Vagina (tissue), 2 donors: ENCODE measurements around the gene MOB3A. TPM values are rescaled to one million over a fixed set of nuclear protein-coding genes. Genes with fewer than 3 reads are reported as not detected.

Experiments
- DNase-seq, 2 donors: peaks; one replicate each; pipeline ENCODE4 v3.0.0-alpha.2; 2017; ENCODE audit errors: extremely low spot score in 2 of 2
- H3K27ac ChIP-seq: fragments of 200-600 bp; sonication (generic); one replicate; pipeline ENCODE4 v1.5.1; 2019
- H3K27me3 ChIP-seq: fragments of 200-600 bp; sonication (generic); one replicate; pipeline ENCODE4 v1.5.1; 2019
- H3K36me3 ChIP-seq, 2 donors: fragments of 200-600 bp; sonication (generic); one replicate each; pipeline ENCODE4 v1.5.1; 2017 to 2019
- H3K4me1 ChIP-seq: fragments of 200-600 bp; sonication (generic); one replicate; pipeline ENCODE4 v1.5.1; 2019
- H3K4me3 ChIP-seq, 2 donors: fragments of 200-600 bp; sonication (generic); 1 replicate in 1 of 2; 2 replicates in 1 of 2; pipeline ENCODE4 v1.5.1; 2016 to 2019
- H3K9me3 ChIP-seq: fragments of 200-600 bp; sonication (generic); one replicate; pipeline ENCODE4 v1.5.1; 2019
- POLR2A ChIP-seq, 2 donors: fragments of 450-650 bp; IDR thresholded peaks; one replicate each; pipeline ENCODE4 v1.6.1; 2017; ENCODE audit warnings: antibody characterized with exemption in 2 of 2, mild to moderate bottlenecking in 2 of 2, moderate library complexity in 2 of 2
- POLR2AphosphoS5 ChIP-seq, 2 donors: sonication (generic); formaldehyde crosslinking; IDR thresholded peaks; one replicate each; pipeline ENCODE4 v1.9.0; 2017; ENCODE audit warnings: antibody characterized with exemption in 2 of 2, mild to moderate bottlenecking in 2 of 2, low read depth in 1 of 2; ENCODE audit not compliant: insufficient read depth in 1 of 2
- intact Hi-C: fragments of 100-400 bp; cut with DNase I; formaldehyde crosslinking; loops from one replicate; pipeline ENCODE4 v1.15.1; 2023
- total RNA-seq: library from RNA; depleted of rRNA; stranded (reverse); fragments of >200 nt; gene quantifications from one replicate; pipeline ENCODE4 v1.2.3, GENCODE V29; 2016
- TF ChIP-seq, protein P1 (sequence below), 3 experiments: fragments of 450-650 bp in 2 of 3; fragments of 200-600 bp in 1 of 3; sonication (generic) in 1 of 3; IDR thresholded peaks; one replicate each; pipeline ENCODE4 v1.5.1; 2017 to 2019; ENCODE audit warnings: antibody characterized with exemption in 3 of 3, mild to moderate bottlenecking in 2 of 3, moderate library complexity in 2 of 3

The MOB3A gene
- total RNA-seq, 1 donor from 2014 or later: 50.6 TPM

DNA sequence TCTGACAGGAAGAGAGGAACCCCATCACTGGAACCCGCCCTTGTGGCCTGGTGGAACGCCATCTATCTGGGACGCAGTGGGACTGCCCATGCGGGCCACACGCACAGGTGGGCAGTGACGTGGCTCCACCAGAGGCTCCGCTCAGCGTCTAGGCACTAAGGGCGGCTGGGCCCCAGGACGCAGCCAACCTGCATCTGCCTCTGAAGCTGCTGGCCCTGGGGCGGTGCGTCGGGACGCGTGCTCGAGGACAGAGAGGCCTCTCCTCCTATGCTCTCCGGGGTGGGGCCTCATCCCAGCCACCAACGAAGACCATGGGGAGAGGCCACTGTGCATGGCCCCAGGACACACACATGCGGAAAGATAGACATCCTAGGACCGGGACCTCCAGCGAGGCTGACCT is 18.7 kb upstream of the MOB3A start:
- H3K4me1 ChIP-seq: no peaks in the 10 kb centered on the region
- intact Hi-C loops: no loop called here
- no peak overlapping the region for H3K4me3 ChIP-seq
- no peak for TF ChIP-seq POLR2A (IDR thresholded peaks at IDR 0.05)
- no peak for TF ChIP-seq POLR2AphosphoS5 (IDR thresholded peaks at IDR 0.05; ENCODE audit: insufficient read depth in 1 of 2, low read depth in 1 of 2)
- TF ChIP-seq, protein P1, sequence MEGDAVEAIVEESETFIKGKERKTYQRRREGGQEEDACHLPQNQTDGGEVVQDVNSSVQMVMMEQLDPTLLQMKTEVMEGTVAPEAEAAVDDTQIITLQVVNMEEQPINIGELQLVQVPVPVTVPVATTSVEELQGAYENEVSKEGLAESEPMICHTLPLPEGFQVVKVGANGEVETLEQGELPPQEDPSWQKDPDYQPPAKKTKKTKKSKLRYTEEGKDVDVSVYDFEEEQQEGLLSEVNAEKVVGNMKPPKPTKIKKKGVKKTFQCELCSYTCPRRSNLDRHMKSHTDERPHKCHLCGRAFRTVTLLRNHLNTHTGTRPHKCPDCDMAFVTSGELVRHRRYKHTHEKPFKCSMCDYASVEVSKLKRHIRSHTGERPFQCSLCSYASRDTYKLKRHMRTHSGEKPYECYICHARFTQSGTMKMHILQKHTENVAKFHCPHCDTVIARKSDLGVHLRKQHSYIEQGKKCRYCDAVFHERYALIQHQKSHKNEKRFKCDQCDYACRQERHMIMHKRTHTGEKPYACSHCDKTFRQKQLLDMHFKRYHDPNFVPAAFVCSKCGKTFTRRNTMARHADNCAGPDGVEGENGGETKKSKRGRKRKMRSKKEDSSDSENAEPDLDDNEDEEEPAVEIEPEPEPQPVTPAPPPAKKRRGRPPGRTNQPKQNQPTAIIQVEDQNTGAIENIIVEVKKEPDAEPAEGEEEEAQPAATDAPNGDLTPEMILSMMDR (IDR thresholded peaks at IDR 0.05): no peak
- no peaks in the 10 kb centered on the region for H3K27me3 ChIP-seq
- H3K9me3 ChIP-seq: no peaks in the 10 kb centered on the region
- no peak overlapping the region for H3K27ac ChIP-seq
- DNase-seq: no peak
- peaks cover 2 to 97% of the 10 kb centered on the region in 2 donors for H3K36me3 ChIP-seq

DNA sequence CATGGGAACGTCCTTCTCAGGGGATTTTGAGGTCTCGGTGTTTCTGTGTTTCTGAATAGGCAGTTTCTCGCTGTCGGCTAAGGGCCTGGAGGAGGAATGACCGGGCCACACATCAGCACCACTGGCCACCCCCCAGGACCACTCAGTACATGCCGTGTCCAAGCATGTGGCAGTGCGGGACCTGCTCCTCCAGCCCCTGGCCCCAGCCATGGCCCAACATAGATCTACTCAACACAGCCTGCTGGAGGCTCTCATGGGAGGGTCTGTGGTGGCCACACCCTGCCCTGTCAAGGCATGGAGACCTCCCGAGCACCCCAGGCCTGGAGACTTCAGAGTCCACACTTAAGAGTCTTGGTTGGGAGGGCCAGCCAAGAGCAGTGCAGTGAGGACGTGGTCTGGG is 18.1 kb upstream of the MOB3A start:
- TF ChIP-seq, protein P1 (IDR thresholded peaks at IDR 0.05): no peak
- no peak for TF ChIP-seq POLR2AphosphoS5 (IDR thresholded peaks at IDR 0.05; ENCODE audit: insufficient read depth in 1 of 2, low read depth in 1 of 2)
- TF ChIP-seq POLR2A (IDR thresholded peaks at IDR 0.05): no peak
- Histone ChIP-seq H3K4me3 (no peak overlapping the region), H3K4me1 (no peaks in the 10 kb centered on the region), H3K36me3 (peaks cover 5 to 100% of the 10 kb centered on the region in 2 donors), H3K27me3 (no peaks in the 10 kb centered on the region), H3K9me3 (no peaks in the 10 kb centered on the region), H3K27ac (no peak overlapping the region)
- no peak for DNase-seq
- intact Hi-C loops: no loop called here

DNA sequence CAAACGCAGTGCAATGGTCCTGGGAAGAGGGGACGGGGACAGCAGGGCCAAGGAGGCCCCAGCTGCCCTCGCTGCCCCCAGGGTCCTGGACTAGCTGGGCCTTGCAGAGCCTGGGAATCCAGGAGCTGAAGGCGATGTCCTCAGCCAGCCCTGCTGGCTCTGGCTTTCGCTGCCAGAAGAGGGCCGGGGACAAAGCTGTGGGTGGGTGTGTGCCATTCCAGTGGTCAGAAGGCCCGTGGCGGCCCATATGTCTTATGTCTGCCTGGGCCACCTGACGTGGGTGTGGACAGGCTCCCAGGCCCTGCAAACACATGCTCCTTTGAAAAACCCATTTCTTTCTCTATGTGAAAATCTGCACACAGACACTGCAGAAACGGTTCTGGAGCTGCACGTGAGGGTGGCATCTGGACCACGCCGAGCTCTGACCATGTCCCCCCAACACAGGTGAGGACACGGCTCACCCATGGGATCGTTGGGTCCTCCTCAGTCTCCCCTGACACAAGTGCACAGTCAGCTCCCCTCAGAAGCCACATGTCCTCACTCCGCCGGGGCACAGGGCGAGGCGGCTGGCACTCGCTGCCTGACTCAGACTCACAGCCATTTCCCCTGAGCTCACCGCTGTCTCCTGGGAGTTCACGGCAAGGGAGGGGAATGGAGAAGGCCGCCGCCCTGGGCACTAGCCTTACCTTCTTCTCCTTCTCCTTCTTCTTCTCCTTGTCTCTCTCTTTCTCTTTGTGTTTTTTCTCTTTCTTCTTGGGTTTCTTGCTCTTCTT is 17.5 kb upstream of the MOB3A start:
- peaks cover 5 to 100% of the 10 kb centered on the region in 2 donors for H3K36me3 ChIP-seq
- TF ChIP-seq, protein P1 (IDR thresholded peaks at IDR 0.05): no peak
- TF ChIP-seq POLR2AphosphoS5 (IDR thresholded peaks at IDR 0.05; ENCODE audit: insufficient read depth in 1 of 2, low read depth in 1 of 2) (no peak), POLR2A (IDR thresholded peaks at IDR 0.05) (no peak)
- no peaks in the 10 kb centered on the region for H3K4me1 ChIP-seq
- H3K4me3 ChIP-seq: no peak overlapping the region
- no peaks in the 10 kb centered on the region for H3K27me3 ChIP-seq
- no peak overlapping the region for H3K27ac ChIP-seq
- no peak for DNase-seq
- intact Hi-C loops: no loop called here
- H3K9me3 ChIP-seq: no peaks in the 10 kb centered on the region

DNA sequence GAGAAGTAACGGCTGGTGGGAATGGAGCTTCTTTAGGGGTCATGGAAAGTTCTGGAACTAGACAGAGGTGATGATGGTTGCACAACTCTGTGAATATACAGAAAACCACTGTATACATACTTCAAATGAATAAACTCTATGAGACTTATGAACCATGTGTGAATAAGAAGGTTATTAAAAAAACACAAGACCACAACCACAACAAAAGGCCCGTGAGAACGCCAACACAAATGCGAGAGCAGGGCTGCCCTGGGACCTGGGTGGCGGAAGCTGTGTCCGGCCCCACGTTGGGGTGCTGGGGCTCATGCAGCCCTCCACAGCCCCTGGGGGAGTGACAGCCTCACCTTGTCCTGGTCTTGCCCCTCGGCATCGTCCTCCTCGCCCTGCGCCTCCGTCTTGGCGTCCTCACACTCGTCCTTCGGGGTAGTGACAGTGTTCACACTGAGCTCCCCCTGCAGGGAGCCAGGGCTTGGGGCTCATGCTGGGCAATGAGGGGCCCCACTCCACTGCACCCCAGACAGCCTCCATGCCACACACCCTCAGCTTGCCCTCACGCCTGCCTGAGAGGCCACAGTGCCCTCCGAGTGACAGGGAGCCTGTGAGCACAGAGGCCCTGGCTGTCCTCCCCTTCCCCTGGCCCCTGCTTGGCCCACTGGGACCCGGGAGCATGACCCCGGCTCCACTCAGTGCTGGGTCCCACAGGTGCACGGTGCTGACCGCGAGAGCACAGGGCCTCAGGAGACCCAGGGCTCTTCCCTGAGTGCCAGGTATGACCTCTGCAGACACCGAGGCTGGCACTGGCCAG is 16.6 kb upstream of the MOB3A start:
- no peak overlapping the region for H3K4me3 ChIP-seq
- TF ChIP-seq, protein P1 (IDR thresholded peaks at IDR 0.05): no peak
- TF ChIP-seq POLR2A (IDR thresholded peaks at IDR 0.05) (no peak), POLR2AphosphoS5 (IDR thresholded peaks at IDR 0.05; ENCODE audit: insufficient read depth in 1 of 2, low read depth in 1 of 2) (no peak)
- peaks cover 5 to 97% of the 10 kb centered on the region in 2 donors for H3K36me3 ChIP-seq

More for the DNA sequence above, 16.6 kb upstream of the MOB3A start:
- no peak overlapping the region for H3K27ac ChIP-seq
- no peaks in the 10 kb centered on the region for H3K9me3 ChIP-seq
- intact Hi-C loops: no loop called here
- H3K4me1 ChIP-seq: no peaks in the 10 kb centered on the region
- no peak for DNase-seq
- no peaks in the 10 kb centered on the region for H3K27me3 ChIP-seq
